ENCODE measurements around the gene CRTC3. TPM values are rescaled to one million over a fixed set of nuclear protein-coding genes. Genes with fewer than 3 reads are reported as not detected.

CRTC3 gene
- total and polyA plus RNA-seq, 2 donors (not counting 3 experiments of a cell fraction or from before 2014, with no cell fraction given): 16.2 to 26.4 TPM

GRCh38 chr15:90585863-90586262 lies 56.1 kb downstream of the CRTC3 start:
- FAIRE-seq (no peak), DNase-seq (ENCODE audit: low read depth, low spot score) (no peak)
- Histone ChIP-seq H3K79me2 (ENCODE audit: control insufficient read depth, insufficient read depth, low read length) (peaks cover 2% of the 10 kb centered on the region), H3K9ac (replicated peaks; ENCODE audit: extremely low read depth, insufficient read depth, low read length) (no peak overlapping the region), H3K4me3 (replicated peaks in 1 of 3; ENCODE audit: insufficient read depth in 1 of 3, low read depth in 1 of 3, low read length in 3 of 3) (no peak overlapping the region), H2AFZ (ENCODE audit: low read depth, low read length) (no peak overlapping the region), H3K27me3 (ENCODE audit: control insufficient read depth in 2 of 2, insufficient read depth in 2 of 2, low read length in 2 of 2) (no peaks in the 10 kb centered on the region), H3K9me3 (replicated peaks; ENCODE audit: control insufficient read depth, insufficient read depth, low read length) (no peaks in the 10 kb centered on the region), H3K36me3 (ENCODE audit: control insufficient read depth in 2 of 2, extremely low read depth in 1 of 2, insufficient read depth in 2 of 2, low read length in 2 of 2) (no peaks in the 10 kb centered on the region), H3K27ac (ENCODE audit: insufficient read depth, low read depth, low read length) (no peak overlapping the region), H4K20me1 (replicated peaks; ENCODE audit: control insufficient read depth, extremely low read depth, insufficient read depth, low read length) (no peaks in the 10 kb centered on the region), H3K4me2 (ENCODE audit: insufficient read depth, low read length) (no peak overlapping the region), H3K9me1 (replicated peaks; ENCODE audit: control insufficient read depth, extremely low read depth, insufficient read depth, low read length) (no peaks in the 10 kb centered on the region), H3K4me1 (ENCODE audit: control insufficient read depth, extremely low read depth, insufficient read depth, low read length) (no peaks in the 10 kb centered on the region)
- TF ChIP-seq POLR2AphosphoS5 (IDR thresholded peaks at IDR 0.05; ENCODE audit: insufficient read depth, low read depth, low read length) (no peak), POLR2A (IDR thresholded peaks at IDR 0.05; ENCODE audit: low read depth, low read length) (no peak)
- BruUV-seq (replicated peaks): no TSS peak
- intact Hi-C loops (cut with micrococcal nuclease): no loop called here
- ChIA-PET POLR2A (no interaction called here), CTCF (interaction anchor here (0.7 to 1.9 kb wide), 4 partner anchors 11 to 828 kb away, joined by 3 to 5 read pairs (median 4); no protein-coding TSS in a partner anchor)
- dilution Hi-C loops (cut with MboI; ENCODE audit: extremely low pct_ligation_motif_present, low sequenced_read_pairs): no loop called here

DNA sequence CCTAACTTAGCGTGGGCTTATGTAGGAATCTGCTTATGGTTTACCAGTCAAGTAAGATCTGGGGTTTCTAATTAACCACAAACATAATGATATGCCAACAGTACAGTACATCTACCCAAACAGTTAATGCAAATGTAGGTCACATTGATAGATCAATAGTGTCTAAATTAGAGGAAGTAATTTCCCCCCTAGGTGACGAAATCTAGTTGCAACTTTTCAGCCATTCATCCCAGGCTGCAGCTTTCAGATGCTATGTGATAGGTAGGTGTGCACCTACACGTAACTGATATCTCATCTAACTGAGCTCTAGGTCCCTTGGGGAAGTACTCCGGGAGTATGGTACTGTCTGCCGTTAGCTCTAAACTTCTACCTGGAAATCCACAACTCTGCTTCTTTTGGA lies 57.2 kb downstream of the CRTC3 start:
- no TSS peak for BruUV-seq (replicated peaks)
- no peaks in the 10 kb centered on the region for H3K27me3 ChIP-seq (ENCODE audit: control insufficient read depth in 2 of 2, insufficient read depth in 2 of 2, low read length in 2 of 2)
- no peaks in the 10 kb centered on the region for H3K9me3 ChIP-seq (replicated peaks; ENCODE audit: control insufficient read depth, insufficient read depth, low read length)
- H3K9ac ChIP-seq (replicated peaks; ENCODE audit: extremely low read depth, insufficient read depth, low read length): no peak overlapping the region
- H2AFZ ChIP-seq (ENCODE audit: low read depth, low read length): no peak overlapping the region
- no peak for FAIRE-seq
- DNase-seq (ENCODE audit: low read depth, low spot score): no peak
- no peak for TF ChIP-seq MAX (IDR thresholded peaks at IDR 0.05; ENCODE audit: insufficient read depth, insufficient read length)
- no peak for TF ChIP-seq JUN (IDR thresholded peaks at IDR 0.05; ENCODE audit: borderline replicate concordance, insufficient read depth, insufficient read length, low read depth)
- TF ChIP-seq POLR2AphosphoS5 (IDR thresholded peaks at IDR 0.05; ENCODE audit: insufficient read depth, low read depth, low read length): no peak
- no peak for TF ChIP-seq CTCF (IDR thresholded peaks at IDR 0.05; ENCODE audit: extremely low read depth in 1 of 2, insufficient read depth in 1 of 2, low read depth in 1 of 2, low read length in 2 of 2)
- TF ChIP-seq GATA2 (IDR thresholded peaks at IDR 0.05; ENCODE audit: insufficient read depth, insufficient read length, low read depth, low read length): no peak
- TF ChIP-seq MYC (IDR thresholded peaks at IDR 0.05; ENCODE audit: low read depth, low read length): no peak
- TF ChIP-seq POLR2A (IDR thresholded peaks at IDR 0.05; ENCODE audit: low read depth, low read length): no peak
- no peak for TF ChIP-seq FOS (IDR thresholded peaks at IDR 0.05; ENCODE audit: borderline replicate concordance, insufficient read depth, low read length)
- no peak for TF ChIP-seq EZH2 (IDR thresholded peaks at IDR 0.05; ENCODE audit: borderline replicate concordance, low read depth, low read length, severe bottlenecking)
- H3K4me1 ChIP-seq (ENCODE audit: control insufficient read depth, extremely low read depth, insufficient read depth, low read length): no peaks in the 10 kb centered on the region
- dilution Hi-C loops (cut with MboI; ENCODE audit: extremely low pct_ligation_motif_present, low sequenced_read_pairs): no loop called here
- no peaks in the 10 kb centered on the region for H3K36me3 ChIP-seq (ENCODE audit: control insufficient read depth in 2 of 2, extremely low read depth in 1 of 2, insufficient read depth in 2 of 2, low read length in 2 of 2)
- ChIA-PET POLR2A (no interaction called here), CTCF (interaction anchor here (1.5 to 1.9 kb wide), 2 partner anchors 10 to 17 kb away, joined by 4 to 5 read pairs; no protein-coding TSS in a partner anchor)
- no peak overlapping the region for H3K27ac ChIP-seq (ENCODE audit: insufficient read depth, low read depth, low read length)
- no peak overlapping the region for H3K4me2 ChIP-seq (ENCODE audit: insufficient read depth, low read length)
- intact Hi-C loops (cut with micrococcal nuclease): no loop called here
- peaks cover 2% of the 10 kb centered on the region for H3K79me2 ChIP-seq (ENCODE audit: control insufficient read depth, insufficient read depth, low read length)
- no peaks in the 10 kb centered on the region for H4K20me1 ChIP-seq (replicated peaks; ENCODE audit: control insufficient read depth, extremely low read depth, insufficient read depth, low read length)
- H3K9me1 ChIP-seq (replicated peaks; ENCODE audit: control insufficient read depth, extremely low read depth, insufficient read depth, low read length): no peaks in the 10 kb centered on the region
- H3K4me3 ChIP-seq (replicated peaks in 1 of 3; ENCODE audit: insufficient read depth in 1 of 3, low read depth in 1 of 3, low read length in 3 of 3): no peak overlapping the region
